CD14-positive monocyte (primary cell): ENCODE data around the gene SPPL3. TPM values are rescaled to one million over a fixed set of nuclear protein-coding genes. Genes with fewer than 3 reads are reported as not detected.

Experiments used
- DNase-seq, 3 donors: peaks; one replicate each; pipeline ENCODE4 v3.0.0-alpha.2; 2011 to 2022
- H2AFZ ChIP-seq: 2 replicates; pipeline ENCODE4 v1.6.0; 2012; ENCODE audit warnings: mild to moderate bottlenecking, low read depth, low read length, inconsistent platforms; ENCODE audit not compliant: insufficient read depth, poor library complexity, severe bottlenecking
- H3K27ac ChIP-seq, 2 donors: 1 replicate in 1 of 2; 2 replicates in 1 of 2; pipeline ENCODE4 v1.5.1; 2012 to 2013; ENCODE audit warnings: low read length in 2 of 2, control low read depth in 1 of 2, inconsistent platforms in 1 of 2, low read depth in 1 of 2, mild to moderate bottlenecking in 1 of 2
- H3K27me3 ChIP-seq, 2 donors: one replicate each; pipeline versions ENCODE4 v1.6.0 to v1.6.1; 2011 to 2013; ENCODE audit warnings: low read length in 2 of 2; ENCODE audit not compliant: control insufficient read depth in 2 of 2, insufficient read depth in 2 of 2
- H3K36me3 ChIP-seq, 2 donors: replicated peaks in 1 of 2; 1 replicate in 1 of 2; 2 replicates in 1 of 2; pipeline versions ENCODE4 v1.5.1 to v1.6.1; 2012 to 2013; ENCODE audit warnings: low read length in 2 of 2, control low read depth in 1 of 2, inconsistent platforms in 1 of 2, mild to moderate bottlenecking in 1 of 2; ENCODE audit not compliant: insufficient read depth in 2 of 2, control insufficient read depth in 1 of 2
- H3K4me1 ChIP-seq, 2 donors: 1 replicate in 1 of 2; 2 replicates in 1 of 2; pipeline versions ENCODE4 v1.5.1 to v1.6.1; 2012 to 2013; ENCODE audit warnings: low read length in 2 of 2, control low read depth in 1 of 2, inconsistent platforms in 1 of 2, mild to moderate bottlenecking in 1 of 2, moderate library complexity in 1 of 2; ENCODE audit not compliant: insufficient read depth in 2 of 2, control insufficient read depth in 1 of 2
- H3K4me2 ChIP-seq: replicated peaks from 2 replicates; pipeline ENCODE3; 2012; ENCODE audit warnings: low read length, moderate library complexity, mild to moderate bottlenecking; ENCODE audit not compliant: poor library complexity, severe bottlenecking; ENCODE audit errors: extremely low read depth
- H3K4me3 ChIP-seq, 3 experiments: fragments of 200-600 bp in 1 of 3; sonication (generic) in 1 of 3; replicated peaks in 1 of 3; 1 replicate in 2 of 3; 2 replicates in 1 of 3; pipeline ENCODE4 v1.5.1; 2011 to 2013; ENCODE audit warnings: low read length in 3 of 3, mild to moderate bottlenecking in 3 of 3, control low read depth in 2 of 3, low read depth in 2 of 3, inconsistent platforms in 1 of 3, moderate library complexity in 1 of 3
- H3K79me2 ChIP-seq: 2 replicates; pipeline ENCODE4 v1.6.0; 2012; ENCODE audit warnings: mild to moderate bottlenecking, control low read depth, inconsistent platforms, low read length, moderate library complexity; ENCODE audit not compliant: insufficient read depth
- H3K9ac ChIP-seq: 2 replicates; pipeline ENCODE4 v1.6.0; 2017; ENCODE audit warnings: low read length, mild to moderate bottlenecking; ENCODE audit not compliant: insufficient read depth, poor library complexity, severe bottlenecking
- H3K9me3 ChIP-seq, 2 donors: replicated peaks in 1 of 2; 1 replicate in 1 of 2; 2 replicates in 1 of 2; pipeline versions ENCODE4 v1.5.1 to v1.6.1; 2012 to 2013; ENCODE audit warnings: low read length in 2 of 2, control low read depth in 1 of 2; ENCODE audit not compliant: control insufficient read depth in 1 of 2, insufficient read depth in 1 of 2
- H4K20me1 ChIP-seq: 2 replicates; pipeline ENCODE4 v1.6.0; 2012; ENCODE audit warnings: mild to moderate bottlenecking, low read length, control low read depth, moderate library complexity; ENCODE audit not compliant: insufficient read depth
- H3K27ac Mint-ChIP-seq, 7 donors: one replicate each; pipeline ENCODE4 v1.8.0; 2020; ENCODE audit warnings: mild to moderate bottlenecking in 7 of 7, mixed read lengths in 7 of 7, moderate library complexity in 6 of 7, inconsistent platforms in 2 of 7
- H3K27me3 Mint-ChIP-seq, 3 donors: one replicate each; pipeline ENCODE4 v1.8.0; 2021 to 2022; ENCODE audit warnings: low read depth in 3 of 3, mild to moderate bottlenecking in 3 of 3, mixed read lengths in 3 of 3, moderate library complexity in 3 of 3, inconsistent platforms in 1 of 3
- H3K36me3 Mint-ChIP-seq, 2 donors: one replicate each; pipeline ENCODE4 v1.8.0; 2020; ENCODE audit warnings: mixed read lengths in 2 of 2, inconsistent platforms in 1 of 2, mild to moderate bottlenecking in 1 of 2
- H3K4me1 Mint-ChIP-seq: one replicate; pipeline ENCODE4 v1.8.0; 2020; ENCODE audit warnings: mild to moderate bottlenecking, mixed read lengths
- H3K4me3 Mint-ChIP-seq, 2 donors: one replicate each; pipeline ENCODE4 v1.8.0; 2020; ENCODE audit warnings: mild to moderate bottlenecking in 2 of 2, mixed read lengths in 2 of 2, moderate library complexity in 1 of 2
- H3K9me3 Mint-ChIP-seq, 7 donors: one replicate each; pipeline ENCODE4 v1.8.0; 2020 to 2022; ENCODE audit warnings: mixed read lengths in 7 of 7, mild to moderate bottlenecking in 6 of 7, moderate library complexity in 6 of 7, inconsistent platforms in 2 of 7
- CTCF ChIP-seq: fragments of 200-600 bp; IDR thresholded peaks from one replicate; pipeline ENCODE4 v1.8.0; 2022; ENCODE audit warnings: antibody characterized with exemption, mild to moderate bottlenecking
- WGBS: methylation state at CpG from one replicate; pipeline ENCODE4 v1.1.5; 2013; ENCODE audit warnings: missing lambda C conversion rate; ENCODE audit not compliant: insufficient coverage; 5-methylcytosine and 5-hydroxymethylcytosine counted together
- intact Hi-C, 2 donors: fragments of 100-400 bp; cut with micrococcal nuclease; formaldehyde crosslinking; loops; one replicate each; pipeline versions ENCODE4 v1.15.0 to v1.15.1; 2023
- polyA plus RNA-seq, 3 donors: library from polyadenylated mRNA; depleted of rRNA in 1 of 3; unstranded in 2 of 3; stranded (reverse) in 1 of 3; fragments of 300-500 nt in 2 of 3; fragments of >200 nt in 1 of 3; fragmentation: Illumina TruSeq in 2 of 3; gene quantifications; 1 replicate in 2 of 3; 2 replicates in 1 of 3; pipeline ENCODE4 v1.2.3, GENCODE V29; 2012 to 2021

The SPPL3 gene
- polyA plus RNA-seq, 3 donors = 14.5 to 18.6 (median 18.5) TPM

DNA sequence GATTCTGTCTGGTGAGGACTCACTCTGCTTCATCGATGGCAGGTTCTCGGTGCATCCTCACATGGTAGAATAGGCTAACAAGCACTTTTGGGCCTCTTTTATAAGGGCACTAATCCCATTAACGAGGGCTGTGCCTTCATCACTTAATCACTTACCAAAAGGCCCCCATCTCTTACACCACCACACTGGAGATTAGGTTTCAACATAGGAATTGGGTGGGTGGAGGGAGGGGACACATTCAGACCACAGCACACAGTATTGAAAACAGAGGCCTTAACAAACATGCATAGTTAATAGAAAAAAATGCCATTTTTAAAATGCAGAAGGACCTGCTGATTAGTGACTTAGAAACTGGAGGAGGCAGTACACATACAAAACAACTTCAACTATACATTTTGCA is 61.6 kb downstream of the SPPL3 start:
- H3K4me3 Mint-ChIP-seq = no peak overlapping the region
- Histone ChIP-seq H3K27me3 (no peaks in the 10 kb centered on the region), H3K9ac (no peak overlapping the region), H3K4me1 (peaks cover 15 to 22% of the 10 kb centered on the region in 2 donors), H4K20me1 (peaks cover 91% of the 10 kb centered on the region), H3K9me3 (no peaks in the 10 kb centered on the region), H3K4me3 (no peak overlapping the region), H3K27ac (no peak overlapping the region), H3K36me3 (no peaks in the 10 kb centered on the region), H3K4me2 (no peak overlapping the region), H2AFZ (no peak overlapping the region), H3K79me2 (peaks cover 94% of the 10 kb centered on the region)
- TF ChIP-seq CTCF = no peak
- peak overlapping the region in 1 of 7 donors; percentile 37 for H3K27ac Mint-ChIP-seq
- peaks cover 41% of the 10 kb centered on the region for H3K4me1 Mint-ChIP-seq
- intact Hi-C loops = no loop called here
- no peaks in the 10 kb centered on the region for H3K27me3 Mint-ChIP-seq
- WGBS = no CpG with 5 or more reads among the region's 3 CpGs
- no peak for DNase-seq
- peaks cover 0 to 2% (median 0%) of the 10 kb centered on the region in 7 donors for H3K9me3 Mint-ChIP-seq
- peaks cover 9 to 15% of the 10 kb centered on the region in 2 donors for H3K36me3 Mint-ChIP-seq

- H3K4me1 Mint-ChIP-seq = peaks cover 35% of the 10 kb centered on the region
- Histone ChIP-seq H3K27ac (no peak overlapping the region), H3K79me2 (peaks cover 94% of the 10 kb centered on the region)
These were observed 62.6 kb downstream of the SPPL3 start for GRCh38 chr12:120841525-120841924.

More at GRCh38 chr12:120841525-120841924, 62.6 kb downstream of the SPPL3 start:
- Histone ChIP-seq H3K4me2 (no peak overlapping the region), H3K9ac (no peak overlapping the region), H4K20me1 (peaks cover 92% of the 10 kb centered on the region), H2AFZ (no peak overlapping the region), H3K4me3 (no peak overlapping the region), H3K4me1 (peaks cover 12 to 19% of the 10 kb centered on the region in 2 donors), H3K27me3 (no peaks in the 10 kb centered on the region), H3K36me3 (no peaks in the 10 kb centered on the region), H3K9me3 (no peaks in the 10 kb centered on the region)
- Mint-ChIP-seq H3K36me3 (peaks cover 10 to 15% of the 10 kb centered on the region in 2 donors), H3K27me3 (no peaks in the 10 kb centered on the region), H3K4me3 (no peak overlapping the region), H3K27ac (no peak overlapping the region), H3K9me3 (peaks cover 0 to 2% (median 0%) of the 10 kb centered on the region in 7 donors)
- DNase-seq = no peak
- no peak for TF ChIP-seq CTCF
- intact Hi-C loops = no loop called here
- no CpG with 5 or more reads among the region's 3 CpGs for WGBS
